ENCODE results near the gene TMC8. TPM values are rescaled to one million over a fixed set of nuclear protein-coding genes. Genes with fewer than 3 reads are reported as not detected.

TMC8 gene
- polyA plus RNA-seq, 1 of the 3 experiments (the other 2 are of a cell fraction) = 0.18 TPM

- 92% methylated on average over 5 of the region's 5 CpGs for WGBS (ENCODE audit: low lambda C conversion rate)
- CTCF ChIA-PET = interaction anchor here (1.5 to 8.0 kb wide), 5 partner anchors 10 to 126 kb away, joined by 6 to 100 read pairs (median 16); no protein-coding TSS in a partner anchor
- TF ChIP-seq EP300 (IDR thresholded peaks at IDR 0.05; ENCODE audit: borderline replicate concordance in 1 of 2, low read depth in 1 of 2, low read length in 1 of 2) (no peak), CHD2 (IDR thresholded peaks at IDR 0.05; ENCODE audit: low read length, partially characterized antibody) (no peak), EZH2phosphoT487 (IDR thresholded peaks at IDR 0.05; ENCODE audit: borderline replicate concordance, low read depth) (no peak), FOSL2 (IDR thresholded peaks at IDR 0.05; ENCODE audit: borderline replicate concordance, low read depth) (no peak), TAF1 (IDR thresholded peaks at IDR 0.05; ENCODE audit: borderline replicate concordance, low read depth, low read length) (no peak)
- TF ChIP-seq, protein P1, sequence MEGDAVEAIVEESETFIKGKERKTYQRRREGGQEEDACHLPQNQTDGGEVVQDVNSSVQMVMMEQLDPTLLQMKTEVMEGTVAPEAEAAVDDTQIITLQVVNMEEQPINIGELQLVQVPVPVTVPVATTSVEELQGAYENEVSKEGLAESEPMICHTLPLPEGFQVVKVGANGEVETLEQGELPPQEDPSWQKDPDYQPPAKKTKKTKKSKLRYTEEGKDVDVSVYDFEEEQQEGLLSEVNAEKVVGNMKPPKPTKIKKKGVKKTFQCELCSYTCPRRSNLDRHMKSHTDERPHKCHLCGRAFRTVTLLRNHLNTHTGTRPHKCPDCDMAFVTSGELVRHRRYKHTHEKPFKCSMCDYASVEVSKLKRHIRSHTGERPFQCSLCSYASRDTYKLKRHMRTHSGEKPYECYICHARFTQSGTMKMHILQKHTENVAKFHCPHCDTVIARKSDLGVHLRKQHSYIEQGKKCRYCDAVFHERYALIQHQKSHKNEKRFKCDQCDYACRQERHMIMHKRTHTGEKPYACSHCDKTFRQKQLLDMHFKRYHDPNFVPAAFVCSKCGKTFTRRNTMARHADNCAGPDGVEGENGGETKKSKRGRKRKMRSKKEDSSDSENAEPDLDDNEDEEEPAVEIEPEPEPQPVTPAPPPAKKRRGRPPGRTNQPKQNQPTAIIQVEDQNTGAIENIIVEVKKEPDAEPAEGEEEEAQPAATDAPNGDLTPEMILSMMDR (IDR thresholded peaks at IDR 0.05) = no peak
Measured at GRCh38 chr17:78123258-78123929, 7.2 kb upstream of the TMC8 start.

GRCh38 chr17:78124081-78124835 is 6.3 kb upstream of the TMC8 start:
- no peak overlapping the region; a peak in 1 of 4 replicates for H3K27ac ChIP-seq (ENCODE audit: low read depth in 2 of 2, low read length in 1 of 2)
- H4K20me1 ChIP-seq (ENCODE audit: insufficient read depth) = no peaks in the 10 kb centered on the region
- no peak for DNase-seq
- H2AFZ ChIP-seq (ENCODE audit: low read depth) = no peak overlapping the region
- no peaks in the 10 kb centered on the region for H3K36me3 ChIP-seq (replicated peaks in 1 of 2; ENCODE audit: control insufficient read depth in 1 of 2, insufficient read depth in 2 of 2, low read length in 1 of 2)
- H3K4me1 ChIP-seq (ENCODE audit: control insufficient read depth in 1 of 2, insufficient read depth in 2 of 2, low read depth in 1 of 2, low read length in 1 of 2) = peaks cover 4 to 39% of the 10 kb centered on the region in 2 experiments; a peak in 1 of 4 replicates
- no peaks in the 10 kb centered on the region for H3K79me2 ChIP-seq (ENCODE audit: insufficient read depth)
- H3K9me3 ChIP-seq = no peaks in the 10 kb centered on the region
- ChIA-PET POLR2A (interaction anchor here (0.5 kb wide), 1 partner anchor 54 kb away, joined by 3 read pairs; no protein-coding TSS in a partner anchor), CTCF (interaction anchor here (1.5 to 8.0 kb wide), 6 partner anchors 10 to 127 kb away, joined by 6 to 100 read pairs (median 12); no protein-coding TSS in a partner anchor)
- no peak overlapping the region for H3K4me3 ChIP-seq (ENCODE audit: low read depth in 2 of 2, low read length in 1 of 2)
- WGBS (ENCODE audit: low lambda C conversion rate) = 91% methylated on average over 28 of the region's 30 CpGs
- TF ChIP-seq FOSL2 (IDR thresholded peaks at IDR 0.05; ENCODE audit: borderline replicate concordance, low read depth) = no peak
- no peak for TF ChIP-seq JUND (IDR thresholded peaks at IDR 0.05)
- no peak for TF ChIP-seq RAD21 (IDR thresholded peaks at IDR 0.05; ENCODE audit: low read length)
- no peak for TF ChIP-seq TAF1 (IDR thresholded peaks at IDR 0.05; ENCODE audit: borderline replicate concordance, low read depth, low read length)
- TF ChIP-seq, protein P1 (IDR thresholded peaks at IDR 0.05) = no peak
- TF ChIP-seq EZH2phosphoT487 (IDR thresholded peaks at IDR 0.05; ENCODE audit: borderline replicate concordance, low read depth) = no peak
- no peak for TF ChIP-seq MXI1 (IDR thresholded peaks at IDR 0.05; ENCODE audit: low read depth, low read length)
- H3K27me3 ChIP-seq (ENCODE audit: insufficient read depth) = no peaks in the 10 kb centered on the region
- H3K9me2 ChIP-seq = no peaks in the 10 kb centered on the region
- no peaks in the 10 kb centered on the region for H3F3A ChIP-seq (replicated peaks; ENCODE audit: insufficient read depth)
- no peak overlapping the region for H3K4me2 ChIP-seq
- no peak overlapping the region for H3K9ac ChIP-seq

More at GRCh38 chr17:78123258-78123929, 7.2 kb upstream of the TMC8 start:
- Histone ChIP-seq H3K36me3 (replicated peaks in 1 of 2; ENCODE audit: control insufficient read depth in 1 of 2, insufficient read depth in 2 of 2, low read length in 1 of 2) (no peaks in the 10 kb centered on the region), H3K79me2 (ENCODE audit: insufficient read depth) (no peaks in the 10 kb centered on the region), H3K4me2 (no peak overlapping the region), H2AFZ (ENCODE audit: low read depth) (no peak overlapping the region), H3K4me3 (ENCODE audit: low read depth in 2 of 2, low read length in 1 of 2) (no peak overlapping the region), H3F3A (replicated peaks; ENCODE audit: insufficient read depth) (no peaks in the 10 kb centered on the region), H3K9me3 (no peaks in the 10 kb centered on the region), H4K20me1 (ENCODE audit: insufficient read depth) (no peaks in the 10 kb centered on the region), H3K4me1 (ENCODE audit: control insufficient read depth in 1 of 2, insufficient read depth in 2 of 2, low read depth in 1 of 2, low read length in 1 of 2) (peaks cover 0 to 33% of the 10 kb centered on the region in 2 experiments; a peak in 1 of 4 replicates), H3K9me2 (no peaks in the 10 kb centered on the region), H3K27ac (ENCODE audit: low read depth in 2 of 2, low read length in 1 of 2) (no peak overlapping the region), H3K27me3 (ENCODE audit: insufficient read depth) (no peaks in the 10 kb centered on the region), H3K9ac (no peak overlapping the region)
- POLR2A ChIA-PET = no interaction called here
- DNase-seq = no peak

Data from SK-N-SH (cell line).